ENCODE measurements around the gene F12. TPM values are rescaled to one million over a fixed set of nuclear protein-coding genes. Genes with fewer than 3 reads are reported as not detected.
"Not testable (repeated sequence)": the region's sequence is repeated elsewhere in the genome, so short reads cannot be mapped to it uniquely, and the experiment has no call there.

The F12 gene
- total RNA-seq, 4 donors from 2014 or later = 0.38 to 3.0 (median 0.63) TPM

GRCh38 chr5:177376107-177376506 is 33.3 kb downstream of the F12 start:
- TF ChIP-seq, protein P1, sequence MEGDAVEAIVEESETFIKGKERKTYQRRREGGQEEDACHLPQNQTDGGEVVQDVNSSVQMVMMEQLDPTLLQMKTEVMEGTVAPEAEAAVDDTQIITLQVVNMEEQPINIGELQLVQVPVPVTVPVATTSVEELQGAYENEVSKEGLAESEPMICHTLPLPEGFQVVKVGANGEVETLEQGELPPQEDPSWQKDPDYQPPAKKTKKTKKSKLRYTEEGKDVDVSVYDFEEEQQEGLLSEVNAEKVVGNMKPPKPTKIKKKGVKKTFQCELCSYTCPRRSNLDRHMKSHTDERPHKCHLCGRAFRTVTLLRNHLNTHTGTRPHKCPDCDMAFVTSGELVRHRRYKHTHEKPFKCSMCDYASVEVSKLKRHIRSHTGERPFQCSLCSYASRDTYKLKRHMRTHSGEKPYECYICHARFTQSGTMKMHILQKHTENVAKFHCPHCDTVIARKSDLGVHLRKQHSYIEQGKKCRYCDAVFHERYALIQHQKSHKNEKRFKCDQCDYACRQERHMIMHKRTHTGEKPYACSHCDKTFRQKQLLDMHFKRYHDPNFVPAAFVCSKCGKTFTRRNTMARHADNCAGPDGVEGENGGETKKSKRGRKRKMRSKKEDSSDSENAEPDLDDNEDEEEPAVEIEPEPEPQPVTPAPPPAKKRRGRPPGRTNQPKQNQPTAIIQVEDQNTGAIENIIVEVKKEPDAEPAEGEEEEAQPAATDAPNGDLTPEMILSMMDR (IDR thresholded peaks at IDR 0.05) = no peak
- ATAC-seq (ENCODE audit: low FRiP score) (no peak), DNase-seq (ENCODE audit: low spot score) (no peak)

DNA sequence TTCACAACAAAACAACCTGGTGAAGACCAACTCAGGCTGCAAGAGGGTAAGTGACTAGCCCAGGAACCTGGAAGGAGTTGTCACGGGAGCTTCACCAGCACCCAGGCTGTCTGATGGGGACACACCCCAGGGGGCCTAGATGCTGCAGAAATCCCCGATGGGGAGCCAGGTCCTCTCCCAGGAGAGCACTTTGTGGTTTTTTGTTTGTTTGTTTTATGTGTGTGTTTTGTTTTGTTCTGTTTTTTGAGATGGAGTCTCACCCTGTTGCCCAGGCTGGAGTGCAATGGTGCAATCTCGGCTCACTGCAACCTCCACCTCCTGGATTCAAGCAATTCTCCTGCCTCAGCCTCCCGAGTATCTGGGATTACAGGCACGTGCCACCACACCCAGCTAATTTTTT is 33.8 kb downstream of the F12 start:
- DNase-seq (ENCODE audit: low spot score); ATAC-seq (ENCODE audit: low FRiP score): not testable (repeated sequence)

- ATAC-seq (ENCODE audit: low FRiP score) = no peak
- TF ChIP-seq, protein P1 (IDR thresholded peaks at IDR 0.05) = no peak
- no peak for DNase-seq (ENCODE audit: low spot score)
Measured at GRCh38 chr5:177374211-177374610, 35.2 kb downstream of the F12 start.

- ATAC-seq (ENCODE audit: low FRiP score) (no peak), DNase-seq (ENCODE audit: low spot score) (no peak)
- TF ChIP-seq, protein P1 (IDR thresholded peaks at IDR 0.05) = no peak
Measured at GRCh38 chr5:177373806-177374205, 35.6 kb downstream of the F12 start.

DNA sequence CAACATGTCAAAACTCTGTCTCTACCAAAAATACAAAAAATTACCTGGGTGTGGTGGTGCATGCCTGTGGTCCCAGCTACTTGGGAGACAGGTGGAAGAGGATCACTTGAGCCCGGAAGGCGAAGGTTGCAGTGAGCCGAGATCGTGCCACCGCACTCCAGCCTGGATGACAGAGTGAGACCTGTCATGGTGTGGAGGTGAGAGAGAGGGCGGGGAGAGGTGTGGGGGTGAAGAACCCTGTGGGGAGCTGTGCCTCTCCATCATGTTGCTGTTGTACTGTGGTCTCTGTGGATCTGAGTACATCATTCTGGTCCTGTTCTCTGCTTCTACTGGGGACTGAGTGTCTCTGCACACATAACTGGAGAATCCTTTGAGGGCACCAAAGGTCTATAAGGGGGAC is 36.5 kb downstream of the F12 start:
- TF ChIP-seq, protein P1 (IDR thresholded peaks at IDR 0.05) = no peak
- ATAC-seq (ENCODE audit: low FRiP score) = no peak

DNA sequence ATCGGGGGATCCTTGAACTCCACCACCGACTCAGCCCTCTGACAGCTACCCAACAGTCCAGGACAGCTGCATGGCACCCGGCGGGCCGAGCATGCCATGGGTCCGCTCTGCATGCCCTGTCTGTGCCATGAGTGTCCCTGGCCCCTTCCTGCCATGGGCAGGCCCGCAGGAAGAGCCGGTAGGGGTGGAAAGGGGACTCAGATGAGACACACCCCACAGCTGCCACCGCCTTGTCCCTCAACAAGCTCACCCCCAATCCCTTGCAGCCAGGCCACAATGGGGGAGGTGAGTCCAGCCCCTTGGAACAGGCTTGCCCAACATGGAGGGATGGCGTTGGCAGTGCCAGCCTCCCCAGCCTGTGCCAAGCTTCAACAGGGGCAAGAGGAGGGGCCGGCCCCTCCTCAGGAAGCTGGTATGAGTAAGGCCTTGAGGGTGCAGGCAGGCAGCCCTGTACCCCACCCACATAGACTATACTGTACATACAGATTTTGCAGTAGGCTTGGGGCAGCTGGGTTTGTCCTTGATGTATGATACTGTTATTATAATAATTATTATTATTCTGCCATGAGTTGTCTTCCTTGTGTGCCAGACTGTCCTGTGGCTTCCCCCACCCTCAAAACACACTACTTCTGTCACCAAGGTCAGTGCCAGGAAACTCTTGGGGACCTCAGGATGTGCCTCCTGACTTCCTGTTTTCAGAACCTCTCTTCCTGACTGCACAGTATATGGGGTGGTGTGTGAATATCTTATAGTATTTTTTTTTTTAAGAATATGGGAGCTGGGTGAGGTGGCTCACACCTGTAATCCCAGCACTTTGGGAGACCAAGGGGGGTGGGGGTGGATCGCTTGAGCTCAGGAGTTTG is 37.1 kb downstream of the F12 start:
- ATAC-seq (ENCODE audit: low FRiP score) = no peak
- TF ChIP-seq, protein P1 (IDR thresholded peaks at IDR 0.05) = no peak
- DNase-seq (ENCODE audit: low spot score) = no peak

More for the DNA sequence above, 36.5 kb downstream of the F12 start:
- DNase-seq (ENCODE audit: low spot score) = no peak

GRCh38 chr5:177371120-177372033 is 38.0 kb downstream of the F12 start:
- ATAC-seq (ENCODE audit: low FRiP score) = no peak
- TF ChIP-seq, protein P1 (IDR thresholded peaks at IDR 0.05) = no peak
- DNase-seq (ENCODE audit: low spot score) = no peak

All from omental fat pad (tissue), 4 donors.